HG03280 (cell line): Measurements from ENCODE around the gene PCBP4.
A peak's percentile ranks its signal among the peaks of the same experiment; 100 is the strongest.

Experiments
- ATAC-seq: cut with Tn5 transposase; IDR thresholded peaks from one replicate; pipeline ENCODE4 v1.9.1; 2021; ENCODE audit warnings: mild to moderate bottlenecking, moderate library complexity; ENCODE audit not compliant: unreplicated experiment

The PCBP4 gene

DNA sequence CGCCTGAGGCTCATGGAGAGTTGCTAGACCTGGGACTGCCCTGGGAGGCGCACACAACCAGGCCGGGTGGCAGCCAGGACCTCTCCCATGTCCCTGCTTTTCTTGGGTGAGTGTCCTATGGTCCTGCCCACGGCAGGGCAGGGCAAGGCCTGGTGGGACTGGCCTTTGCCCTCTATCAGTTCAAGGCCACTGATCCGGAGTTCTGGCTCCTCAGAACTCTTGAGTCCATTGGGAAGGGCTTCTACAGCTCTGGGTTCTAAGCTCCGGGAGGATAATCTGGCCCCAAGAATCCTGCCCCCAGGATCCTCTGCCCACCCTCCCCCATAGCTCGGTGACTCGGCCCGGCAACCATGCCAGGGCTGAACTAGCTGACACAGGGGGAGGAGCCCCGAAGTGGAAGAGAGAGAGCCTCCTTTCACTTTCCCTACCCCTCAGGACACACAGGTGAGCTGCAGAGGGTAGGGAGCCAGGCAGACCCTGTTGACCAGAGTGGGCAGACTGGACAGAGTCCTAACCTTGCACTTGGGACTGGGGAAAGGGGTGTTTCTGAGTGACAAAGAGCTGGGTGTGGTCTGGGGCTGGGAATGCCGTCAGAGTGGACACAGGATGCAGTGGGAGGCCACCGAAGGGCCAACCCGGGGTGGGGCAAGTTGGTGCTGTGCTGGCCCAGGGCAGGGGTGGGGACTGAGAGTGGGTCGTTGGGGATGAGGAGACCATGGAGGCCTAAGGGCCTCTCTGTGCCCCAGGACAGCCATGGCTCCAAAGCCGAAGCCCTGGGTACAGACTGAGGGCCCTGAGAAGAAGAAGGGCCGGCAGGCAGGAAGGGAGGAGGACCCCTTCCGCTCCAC is 24.4 kb downstream of the PCBP4 start:
- no peak for ATAC-seq

DNA sequence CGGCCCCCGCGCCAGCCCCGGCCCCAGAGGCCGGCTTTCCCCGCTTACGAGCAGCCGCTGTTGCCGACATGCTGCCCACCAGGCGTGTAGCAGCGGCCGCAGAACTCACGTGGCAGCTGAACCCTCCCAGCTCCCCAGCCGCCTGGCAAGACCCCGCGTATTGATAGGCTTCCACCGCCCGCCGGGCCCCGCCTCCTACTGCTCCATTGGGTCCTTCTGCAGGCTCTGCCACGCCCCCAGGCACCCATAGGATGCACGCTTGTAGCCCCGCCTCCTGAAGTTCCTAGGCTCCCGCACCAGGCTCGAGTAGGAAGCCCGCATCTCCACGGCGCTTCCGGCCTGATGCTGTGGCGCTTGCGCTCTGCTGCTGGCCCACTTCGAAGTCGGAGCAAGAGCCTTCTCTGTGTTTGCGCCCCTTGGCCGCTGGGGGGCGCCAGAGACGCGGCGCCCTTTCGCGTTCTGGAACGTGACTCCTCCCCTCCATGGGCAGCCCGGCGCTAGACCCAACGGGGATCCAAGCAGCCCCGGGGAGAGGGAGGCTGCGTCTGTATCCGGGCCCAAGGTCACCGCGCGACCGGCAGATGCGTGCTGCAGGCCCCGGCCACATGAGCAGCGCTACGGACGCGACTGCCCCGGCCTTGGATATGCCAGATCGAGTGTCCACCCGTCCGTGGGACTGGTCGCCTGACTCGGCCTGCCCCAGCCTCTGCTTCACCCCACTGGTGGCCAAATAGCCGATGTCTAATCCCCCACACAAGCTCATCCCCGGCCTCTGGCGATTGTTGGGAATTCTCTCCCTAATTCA is 25.3 kb downstream of the PCBP4 start, which contains the start of the genes PARP3 and RRP9:
PARP3 (plus strand) TSS at position 566 of the 805 bp plus-strand sequence. CDS start 993 bp downstream, outside the sequence.
RRP9 (minus strand) TSS at position 107 of the 805 bp plus-strand sequence; CDS start at position 70, 37 bp downstream.
- peak; percentile 92 for ATAC-seq

DNA sequence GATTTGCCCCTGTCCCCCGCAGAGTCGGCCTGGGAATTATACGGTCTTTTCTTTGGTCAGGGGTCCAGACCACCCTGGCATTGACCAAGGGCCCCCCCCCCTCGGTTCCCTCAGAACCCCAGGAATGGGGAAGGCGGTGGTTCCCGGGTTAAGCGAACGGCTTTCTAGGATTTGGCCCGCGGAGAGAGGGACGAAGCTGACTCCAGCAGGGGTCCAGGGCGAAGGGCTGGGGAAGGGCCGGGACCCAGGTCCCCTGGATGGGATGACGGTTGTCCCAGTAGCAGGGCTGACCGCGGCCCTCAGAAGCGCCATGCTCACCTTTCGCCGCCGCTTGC is 25.8 kb downstream of the PCBP4 start:
- no peak for ATAC-seq

DNA sequence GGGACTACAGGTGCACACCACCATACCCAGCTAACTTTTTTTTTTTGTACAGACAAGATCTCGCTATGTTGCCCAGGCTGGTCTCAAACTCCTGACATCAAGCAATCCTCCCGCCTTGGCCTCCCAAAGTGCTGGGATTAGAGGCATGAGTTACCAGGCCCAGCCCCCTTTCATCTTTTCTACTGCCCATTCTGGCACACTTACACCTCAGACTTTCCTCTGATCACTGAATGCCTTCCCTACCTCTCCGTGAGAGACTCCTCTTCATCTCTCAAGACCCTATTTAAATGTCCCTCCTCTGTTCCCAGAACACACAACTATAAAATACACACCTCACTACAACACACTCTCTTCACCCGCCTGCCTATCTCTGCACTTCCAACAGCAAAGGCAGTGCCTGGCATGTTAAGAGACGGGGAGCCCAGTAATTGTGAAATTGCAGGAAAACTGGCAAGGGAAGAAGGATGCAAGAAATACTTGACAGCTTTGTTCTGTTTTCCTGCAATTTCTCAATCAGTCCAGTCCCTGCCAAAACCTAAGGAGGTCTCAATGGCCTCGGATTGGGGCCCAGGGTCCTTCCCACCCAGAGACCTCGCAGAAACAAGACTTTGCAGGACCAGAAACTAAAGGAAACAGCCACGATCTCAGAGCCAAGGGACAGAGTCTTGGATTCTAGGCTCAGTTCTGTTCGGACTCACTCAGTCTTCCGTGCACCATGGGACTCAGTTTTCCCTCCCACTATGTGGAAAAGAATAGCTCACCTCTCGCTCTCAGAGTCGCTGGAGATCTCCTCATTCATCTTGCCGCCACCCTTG is 26.4 kb downstream of the PCBP4 start:
- no peak for ATAC-seq

DNA sequence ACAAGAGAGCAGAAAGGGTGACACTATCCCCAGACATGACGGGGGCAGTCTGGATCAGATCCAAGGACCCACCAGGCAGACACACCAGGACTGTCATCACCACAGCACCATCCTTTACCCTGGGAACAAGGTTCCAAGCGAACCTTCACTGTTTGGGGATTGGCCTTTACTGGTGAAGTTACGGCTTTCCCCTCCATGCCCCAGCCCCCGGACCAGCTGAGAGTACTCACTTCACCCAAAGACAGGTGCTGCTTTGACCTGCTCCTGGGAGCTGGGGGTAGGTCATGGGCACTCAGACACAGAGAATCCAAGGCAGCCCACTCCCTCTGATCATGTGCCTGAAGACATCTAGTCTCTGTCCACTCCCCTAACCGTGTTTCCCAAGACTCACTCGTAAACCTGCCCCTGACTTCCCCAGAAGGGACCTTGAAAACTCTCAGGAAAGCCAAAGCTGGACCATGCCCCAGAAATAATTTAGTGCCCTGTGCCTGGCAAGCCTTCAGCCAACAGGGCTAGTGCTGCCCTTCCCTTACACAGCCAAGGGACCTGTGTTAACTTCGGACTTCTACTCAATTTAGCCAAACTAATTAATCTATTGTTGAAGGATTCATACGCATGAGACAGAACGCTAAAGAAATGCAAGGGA is 28.4 kb downstream of the PCBP4 start:
- ATAC-seq = no peak

DNA sequence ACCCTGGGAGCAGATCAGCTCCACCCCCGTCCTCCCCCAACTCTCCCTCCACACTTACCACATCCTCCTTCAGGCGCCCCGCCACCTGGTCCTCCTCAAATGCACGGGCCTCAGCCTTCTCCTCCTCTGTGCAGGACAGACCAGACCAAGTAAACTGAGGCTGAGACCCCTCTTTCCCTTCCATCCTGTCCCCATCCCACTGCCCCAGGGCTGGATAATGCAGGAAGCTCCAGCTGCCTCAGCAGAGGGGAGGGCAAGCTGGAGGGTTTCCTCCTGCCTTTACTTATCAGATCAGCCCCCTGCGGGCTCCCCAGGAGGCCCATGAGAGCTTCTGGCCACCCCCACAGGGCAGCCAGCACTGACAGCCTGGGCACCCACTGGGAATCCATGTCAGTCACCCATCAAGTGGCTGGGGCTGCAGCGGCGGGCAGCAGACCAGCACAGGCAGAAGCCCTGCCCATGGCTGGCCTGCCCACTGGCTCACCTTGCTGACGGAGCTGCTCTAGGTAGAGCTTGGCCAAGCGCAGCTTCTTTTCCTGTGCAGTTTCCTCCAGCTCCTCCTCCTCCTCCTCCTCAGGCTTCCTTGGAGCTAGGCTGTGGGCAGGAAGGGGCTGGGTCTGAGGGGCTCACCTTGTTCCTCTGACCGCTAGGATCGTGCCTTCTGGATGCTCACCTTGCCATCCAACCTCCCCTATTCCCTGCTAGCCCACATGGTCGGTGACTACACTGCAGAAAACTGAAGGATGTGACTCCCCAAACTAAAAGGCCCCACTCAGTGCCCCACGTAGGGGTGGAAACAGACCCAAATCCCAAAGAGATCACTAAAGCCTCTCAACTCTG is 29.4 kb downstream of the PCBP4 start:
- no peak for ATAC-seq

DNA sequence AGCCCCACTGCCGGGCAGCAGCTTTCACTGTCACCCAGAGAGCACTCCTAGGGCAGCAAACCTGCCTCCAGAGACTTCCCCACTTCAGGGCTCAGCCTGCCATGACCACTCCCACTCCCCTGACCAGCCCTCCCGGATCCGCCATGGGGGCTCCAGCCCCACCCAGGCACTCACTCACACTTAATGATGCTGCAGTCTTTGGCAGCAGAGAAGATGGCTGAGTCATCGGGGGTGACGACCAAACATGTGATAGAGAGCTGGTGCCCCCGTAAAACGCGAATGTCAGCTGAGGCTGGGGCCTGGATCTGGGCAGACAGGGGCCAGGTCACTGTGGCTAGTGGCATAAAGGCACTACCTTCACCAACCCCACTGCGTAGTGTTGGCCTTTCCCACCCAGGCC is 30.2 kb downstream of the PCBP4 start:
- ATAC-seq = no peak

DNA sequence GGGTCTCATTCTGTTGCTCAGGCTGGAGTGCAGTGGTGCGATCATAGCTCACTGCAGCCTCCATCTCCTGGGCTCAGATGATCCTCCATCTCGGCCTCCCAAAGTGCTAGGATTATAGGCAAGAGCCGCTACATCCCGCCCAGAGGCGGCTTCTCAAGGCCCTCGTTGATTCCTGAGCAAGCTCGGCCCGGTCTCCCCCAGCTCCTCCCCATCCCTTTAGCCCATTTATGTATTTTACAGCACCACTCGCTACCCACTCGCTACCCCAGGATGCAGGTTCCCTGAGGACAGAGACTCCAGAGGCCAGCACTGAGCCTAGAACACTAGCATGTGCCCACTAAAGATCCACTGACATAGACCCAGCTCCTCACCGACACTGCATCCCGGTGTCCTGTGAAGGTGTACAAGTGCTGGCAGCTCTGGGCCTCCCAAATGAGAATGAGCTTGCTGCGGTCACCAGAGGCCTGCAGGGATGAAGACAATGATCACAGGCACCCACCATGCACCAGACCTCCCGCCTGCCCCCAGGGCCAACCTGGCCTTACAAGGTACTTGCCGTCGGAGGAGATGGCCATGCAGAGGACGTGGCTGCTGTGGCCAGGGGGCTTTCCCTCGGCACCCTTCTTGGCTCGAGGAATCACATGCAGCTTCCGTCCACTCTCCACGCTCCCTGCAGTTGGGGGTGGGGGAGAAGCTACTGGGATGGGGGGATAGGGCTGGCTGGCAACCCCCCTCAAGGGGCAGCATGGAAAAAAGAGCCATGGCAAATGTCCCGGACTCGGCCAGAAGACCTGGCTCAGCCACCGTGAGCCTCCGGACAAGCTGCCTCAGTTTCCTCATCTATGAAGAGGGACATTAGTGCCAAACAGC is 31.1 kb downstream of the PCBP4 start:
- no peak for ATAC-seq

DNA sequence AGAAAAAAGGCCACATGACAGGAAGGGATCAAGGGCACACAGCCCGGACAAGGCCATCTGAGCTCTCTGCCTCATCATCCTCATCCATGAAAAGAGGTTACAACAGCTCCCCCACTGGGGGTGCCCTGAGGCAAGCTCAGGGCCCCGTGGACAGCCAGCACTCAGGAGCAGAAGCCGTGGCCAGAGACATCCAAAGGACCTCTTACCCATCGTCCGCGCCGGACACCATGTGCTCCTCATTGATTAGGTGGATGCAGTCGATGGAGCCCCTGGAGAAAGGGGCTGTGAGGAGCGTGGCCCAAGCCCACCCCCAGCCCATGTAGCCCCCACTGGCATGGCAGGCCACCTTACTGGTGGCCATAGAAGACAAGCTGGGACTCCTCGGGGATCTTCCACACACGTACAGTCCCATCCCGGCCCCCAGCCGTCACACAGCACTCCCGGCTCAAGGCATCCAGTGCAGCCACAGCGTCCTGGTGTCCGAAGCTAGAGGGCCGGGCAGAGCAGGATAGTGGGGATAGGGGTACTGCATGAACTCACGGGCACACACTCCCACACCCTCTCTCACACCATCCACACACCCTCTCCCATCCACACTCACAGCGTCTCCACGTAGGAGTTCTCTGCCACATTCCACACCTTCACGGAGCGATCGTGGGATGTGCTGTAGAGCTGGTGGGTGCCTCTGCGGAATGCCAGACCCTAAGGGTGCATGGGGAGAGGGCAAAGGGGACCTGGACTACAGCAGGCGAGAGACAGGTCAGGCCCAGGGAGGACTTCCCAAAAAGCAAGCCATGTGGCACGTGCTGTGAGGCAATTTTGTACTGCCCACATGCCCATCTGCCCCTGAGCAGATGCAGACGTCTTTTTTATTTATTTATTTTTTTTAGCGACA is 32.0 kb downstream of the PCBP4 start:
- ATAC-seq = no peak

DNA sequence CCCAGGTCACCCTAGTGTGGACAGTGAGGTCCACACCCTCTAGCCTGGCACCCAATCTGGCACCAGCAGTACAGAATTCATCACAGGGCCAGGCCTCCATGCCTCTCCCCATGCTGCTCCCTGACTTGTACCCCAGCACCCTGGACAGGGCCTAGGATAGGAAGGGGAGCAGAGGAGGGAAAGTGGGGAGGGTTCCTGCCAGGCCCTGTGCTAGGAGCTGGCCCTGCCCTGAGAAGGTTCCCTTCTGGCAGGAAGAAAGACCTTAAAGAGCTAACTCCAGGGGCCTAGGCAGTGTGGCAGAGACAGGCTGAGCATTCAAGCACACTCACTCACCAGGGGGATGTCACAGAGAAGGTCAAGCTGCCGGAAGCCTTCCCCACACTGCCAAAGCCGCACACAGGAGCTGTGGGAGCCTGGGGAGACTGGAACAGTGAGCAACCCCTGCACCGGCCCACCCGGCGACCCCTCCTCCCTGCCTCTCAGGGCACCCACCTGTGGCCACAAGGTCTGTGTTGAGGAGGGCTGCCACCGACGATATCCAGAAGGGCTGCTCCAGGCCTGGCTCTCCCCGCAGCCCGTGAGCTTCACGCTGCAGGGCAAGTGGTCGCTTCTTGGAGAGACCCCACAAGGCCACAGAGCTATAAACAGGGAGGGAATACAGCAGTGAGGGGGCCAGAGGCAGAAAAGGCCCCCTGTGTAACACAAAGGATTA is 33.0 kb downstream of the PCBP4 start:
- no peak for ATAC-seq

DNA sequence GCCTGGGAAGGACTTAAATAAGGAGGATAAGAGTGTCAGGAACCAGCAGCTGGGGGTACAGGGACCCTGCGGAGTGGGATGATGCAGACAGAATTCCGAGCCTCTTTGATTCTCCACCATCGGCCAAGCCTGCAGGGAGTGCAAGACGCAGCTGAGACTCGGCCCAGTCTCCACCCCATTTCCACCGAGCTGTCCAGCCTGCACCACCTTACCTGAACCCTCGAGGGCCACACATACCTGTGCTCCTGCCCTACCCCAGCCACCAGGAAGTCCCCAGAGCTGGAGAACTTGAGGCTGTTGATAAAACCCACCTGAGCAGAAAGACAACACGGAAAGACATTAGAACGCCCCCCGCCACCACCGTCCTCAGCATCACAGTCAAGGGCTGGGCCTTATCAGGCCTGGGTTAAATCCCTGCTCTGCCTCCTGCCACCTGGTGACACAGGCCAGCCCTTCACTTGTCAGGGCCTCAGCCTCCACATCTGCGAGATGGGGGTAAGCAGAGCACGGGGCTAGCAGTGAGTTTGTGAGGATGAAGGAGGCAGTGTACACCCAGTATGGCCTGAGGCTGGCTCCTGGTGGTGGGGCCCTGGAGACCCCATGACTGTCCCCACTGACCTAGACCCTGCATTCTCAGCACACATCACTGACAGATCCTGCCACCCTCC is 33.6 kb downstream of the PCBP4 start:
- ATAC-seq = no peak

DNA sequence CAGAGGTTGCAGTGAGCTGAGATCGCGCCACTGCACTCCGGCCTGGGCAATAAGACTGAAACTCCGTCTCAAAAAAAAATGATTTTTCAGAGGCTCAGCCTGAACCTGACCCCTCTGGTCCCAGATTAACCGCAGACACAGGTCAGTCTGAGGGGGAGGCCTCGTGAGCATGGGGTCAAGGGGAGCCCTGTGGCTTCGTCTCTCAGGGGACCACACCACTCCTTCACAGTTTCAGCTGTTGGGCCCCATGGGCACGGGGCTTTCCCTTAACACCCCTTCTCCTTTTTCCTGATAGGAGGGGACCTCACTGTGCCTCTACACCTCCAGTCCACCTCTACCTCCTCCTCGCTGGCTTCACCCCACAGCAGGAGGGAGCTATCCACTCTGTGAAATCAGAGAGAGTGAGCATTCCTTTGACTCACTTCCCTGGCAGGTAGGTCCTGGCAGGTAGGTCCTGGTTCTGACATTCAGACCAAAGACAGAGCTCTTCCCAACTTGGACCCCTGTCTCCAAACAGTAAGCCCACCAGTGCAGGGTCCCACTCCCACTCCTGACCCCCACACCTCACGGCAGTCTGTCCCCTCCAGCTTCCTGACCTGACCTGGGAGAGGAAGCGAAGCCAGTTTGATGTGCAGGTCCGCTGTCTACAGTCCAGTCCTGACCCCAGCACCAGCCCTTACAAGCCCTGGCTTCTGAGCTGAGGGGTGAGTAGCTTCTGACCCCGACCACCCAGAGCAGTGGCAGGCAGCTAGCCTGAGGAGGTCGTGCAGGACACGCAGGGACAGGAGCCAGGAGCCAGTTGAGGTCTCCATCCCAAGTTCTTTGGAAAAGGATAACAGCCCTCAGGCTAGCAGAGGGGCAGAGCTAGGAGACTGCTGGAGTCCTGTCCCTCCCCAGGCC is 34.5 kb downstream of the PCBP4 start:
- no peak for ATAC-seq

DNA sequence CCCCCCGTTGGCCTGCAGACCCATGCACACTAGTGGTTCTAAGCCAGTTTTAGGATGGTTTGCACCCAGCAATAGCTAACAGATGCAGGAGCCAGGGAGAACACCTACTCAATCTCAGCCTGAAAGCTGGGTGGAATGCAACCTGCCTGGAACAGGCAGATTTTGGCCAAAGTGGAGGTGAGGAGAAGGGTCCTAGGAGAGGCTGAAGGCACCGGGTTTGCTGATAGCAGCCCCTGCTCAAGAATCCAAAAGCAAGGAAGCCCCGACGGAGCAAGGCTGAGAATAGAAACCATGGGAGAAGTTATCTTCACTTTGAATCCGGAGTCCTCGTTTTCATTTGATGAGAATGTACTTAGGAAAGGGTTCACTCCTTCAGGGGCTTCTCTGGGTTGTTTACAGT is 35.5 kb downstream of the PCBP4 start:
- ATAC-seq = no peak

DNA sequence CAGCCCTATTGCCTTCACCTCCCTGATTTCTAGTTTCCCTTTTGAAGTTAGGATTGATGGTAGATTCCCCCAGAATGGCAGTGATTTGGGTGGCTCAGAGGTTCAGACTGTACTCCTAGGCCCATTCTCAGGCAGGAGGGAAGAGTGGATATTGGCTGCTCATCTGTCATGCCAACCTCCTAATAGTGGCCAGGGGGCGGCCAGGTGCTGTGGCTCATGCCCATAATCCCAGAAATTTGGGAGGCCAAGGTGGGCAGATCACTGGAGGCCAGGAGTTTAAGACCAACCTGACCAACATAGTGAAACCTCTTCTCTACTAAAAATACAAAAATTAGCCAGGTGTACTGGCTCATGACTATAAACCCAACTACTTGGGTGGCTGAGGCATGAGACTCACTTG is 36.8 kb downstream of the PCBP4 start:
- ATAC-seq = no peak

DNA sequence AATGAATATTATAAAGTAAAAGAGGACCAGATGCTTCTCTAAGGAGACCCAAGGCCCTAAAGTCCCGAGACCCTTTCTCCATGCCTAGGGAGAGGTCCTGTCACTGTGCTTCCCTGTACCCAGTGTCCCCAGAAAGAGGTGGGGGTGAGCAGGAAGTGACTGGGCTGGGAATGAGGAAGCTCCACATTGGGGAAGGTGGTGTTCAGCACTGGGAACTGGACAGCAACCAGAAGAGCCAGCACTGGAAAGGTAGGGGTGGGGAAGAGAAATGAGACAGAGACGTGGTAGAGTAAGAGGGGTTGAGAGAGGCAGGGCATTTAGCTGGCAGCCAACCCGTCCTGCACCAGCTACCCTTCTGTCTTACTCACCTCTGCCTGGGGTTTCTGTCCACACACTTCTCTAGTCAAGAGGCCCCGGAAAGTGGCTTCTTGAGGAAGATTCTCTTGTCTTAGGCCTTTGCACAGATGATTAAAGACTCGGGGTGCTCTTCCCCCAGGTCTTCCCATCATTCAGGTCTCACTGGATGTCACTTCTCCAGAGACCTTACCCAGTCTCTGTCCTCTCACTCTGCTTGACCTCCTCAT is 37.7 kb downstream of the PCBP4 start:
- ATAC-seq = no peak
